WERI-Rb-1 (cell line): Measurements from ENCODE around the gene POMGNT1.

Source experiments
- DNase-seq: peaks from one replicate; pipeline ENCODE4 v3.0.0-alpha.2; 2020
- H3K27ac ChIP-seq: fragments of 250-450 bp; sonication (Bioruptor Pico); 2 replicates; pipeline ENCODE4 v1.5.1; 2020; ENCODE audit warnings: mild to moderate bottlenecking, moderate library complexity
- H3K27me3 ChIP-seq: fragments of 250-450 bp; sonication (Bioruptor Pico); 2 replicates; pipeline ENCODE4 v1.5.1; 2021; ENCODE audit warnings: mild to moderate bottlenecking, low read depth, moderate library complexity; ENCODE audit not compliant: insufficient read depth, severe bottlenecking
- H3K36me3 ChIP-seq: fragments of 250-450 bp; sonication (Bioruptor Pico); 2 replicates; pipeline ENCODE4 v1.5.1; 2020; ENCODE audit warnings: mild to moderate bottlenecking, moderate library complexity
- H3K4me3 ChIP-seq: 2 replicates; pipeline ENCODE4 v1.5.1; 2011; ENCODE audit warnings: low read depth, mild to moderate bottlenecking, control low read depth, low read length
- H3K9me3 ChIP-seq: fragments of 250-450 bp; sonication (Bioruptor Pico); 2 replicates; pipeline ENCODE4 v1.5.1; 2021; ENCODE audit warnings: mild to moderate bottlenecking, moderate library complexity; ENCODE audit not compliant: severe bottlenecking
- TF ChIP-seq, protein P1 (sequence below): IDR thresholded peaks from 2 replicates; pipeline ENCODE4 v1.5.1; 2011; ENCODE audit warnings: low read depth, mild to moderate bottlenecking, control low read depth, inconsistent platforms, low read length

The POMGNT1 gene

DNA sequence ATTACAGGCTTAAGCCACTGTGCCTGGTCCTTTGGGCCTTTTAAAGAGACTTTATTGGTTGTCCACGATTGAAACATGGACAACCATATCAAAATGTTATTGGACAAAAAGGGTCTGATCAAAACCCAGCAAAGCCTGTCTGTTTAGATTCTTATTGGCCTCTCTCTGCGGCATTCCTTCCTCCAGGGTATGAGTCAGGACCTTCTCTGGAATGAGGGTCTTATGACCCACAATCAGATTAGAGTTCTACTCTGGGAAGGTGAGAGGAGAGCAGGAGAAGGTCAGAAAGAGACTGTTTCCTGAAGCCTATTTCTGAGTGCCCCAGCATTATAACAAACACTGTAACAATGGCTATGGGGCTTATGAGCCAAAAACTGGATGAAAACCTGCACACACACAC is 12.8 kb upstream of the POMGNT1 start:
- TF ChIP-seq, protein P1, sequence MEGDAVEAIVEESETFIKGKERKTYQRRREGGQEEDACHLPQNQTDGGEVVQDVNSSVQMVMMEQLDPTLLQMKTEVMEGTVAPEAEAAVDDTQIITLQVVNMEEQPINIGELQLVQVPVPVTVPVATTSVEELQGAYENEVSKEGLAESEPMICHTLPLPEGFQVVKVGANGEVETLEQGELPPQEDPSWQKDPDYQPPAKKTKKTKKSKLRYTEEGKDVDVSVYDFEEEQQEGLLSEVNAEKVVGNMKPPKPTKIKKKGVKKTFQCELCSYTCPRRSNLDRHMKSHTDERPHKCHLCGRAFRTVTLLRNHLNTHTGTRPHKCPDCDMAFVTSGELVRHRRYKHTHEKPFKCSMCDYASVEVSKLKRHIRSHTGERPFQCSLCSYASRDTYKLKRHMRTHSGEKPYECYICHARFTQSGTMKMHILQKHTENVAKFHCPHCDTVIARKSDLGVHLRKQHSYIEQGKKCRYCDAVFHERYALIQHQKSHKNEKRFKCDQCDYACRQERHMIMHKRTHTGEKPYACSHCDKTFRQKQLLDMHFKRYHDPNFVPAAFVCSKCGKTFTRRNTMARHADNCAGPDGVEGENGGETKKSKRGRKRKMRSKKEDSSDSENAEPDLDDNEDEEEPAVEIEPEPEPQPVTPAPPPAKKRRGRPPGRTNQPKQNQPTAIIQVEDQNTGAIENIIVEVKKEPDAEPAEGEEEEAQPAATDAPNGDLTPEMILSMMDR: no peak
- H3K27ac ChIP-seq: no peak overlapping the region
- no peak for DNase-seq
- H3K9me3 ChIP-seq: no peaks in the 10 kb centered on the region
- no peaks in the 10 kb centered on the region for H3K27me3 ChIP-seq
- H3K36me3 ChIP-seq: 0 out of 2 replicates have a peak, but pooled peaks cover 6% of the 10 kb centered on the region
- H3K4me3 ChIP-seq: no peak overlapping the region

DNA sequence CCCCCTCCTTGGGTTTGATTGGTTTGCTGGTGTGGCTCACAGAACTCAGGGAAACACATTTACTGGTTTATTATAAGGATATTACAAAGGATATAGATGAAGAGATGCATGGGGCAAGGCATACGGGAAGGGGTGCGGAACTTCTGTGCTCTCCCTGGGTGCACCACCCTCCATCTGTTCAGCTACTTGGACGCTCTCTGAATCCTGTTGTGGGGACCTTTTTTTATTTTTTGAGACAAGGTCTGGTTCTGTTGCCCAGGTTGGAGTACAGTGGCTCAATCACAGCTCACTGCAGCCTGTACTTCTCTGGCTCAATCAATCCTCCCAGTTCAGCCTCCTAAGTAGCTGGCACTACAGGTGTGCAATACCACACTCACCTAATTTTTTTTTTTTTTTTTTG is 12.3 kb upstream of the POMGNT1 start:
- DNase-seq: no peak
- Histone ChIP-seq H3K9me3 (no peaks in the 10 kb centered on the region), H3K36me3 (0 out of 2 replicates have a peak, but pooled peaks cover 6% of the 10 kb centered on the region), H3K4me3 (no peak overlapping the region), H3K27me3 (no peaks in the 10 kb centered on the region), H3K27ac (no peak overlapping the region)
- TF ChIP-seq, protein P1: no peak

DNA sequence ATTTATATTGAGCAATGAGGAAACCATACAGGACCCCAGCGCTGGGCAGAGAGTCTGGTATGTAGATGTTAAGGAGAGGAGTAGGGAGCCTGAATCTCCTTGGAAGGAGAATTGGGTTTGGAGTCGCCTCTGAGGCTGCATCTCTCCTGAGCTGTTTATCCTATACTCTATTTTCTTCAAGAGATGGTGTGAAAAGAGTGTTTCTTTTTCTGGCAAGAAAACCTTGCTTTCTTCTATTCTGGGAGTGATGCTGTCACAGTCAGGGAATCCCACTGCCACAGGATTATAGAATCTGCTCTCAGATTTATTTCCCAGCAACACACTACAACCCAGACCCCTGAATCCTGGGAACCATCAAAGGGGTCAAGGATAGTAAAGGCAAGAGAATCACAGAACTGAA is 8.2 kb upstream of the POMGNT1 start:
- no peak overlapping the region for H3K4me3 ChIP-seq
- no peak overlapping the region for H3K27ac ChIP-seq
- H3K36me3 ChIP-seq: 0 out of 2 replicates have a peak, but pooled peaks cover 6% of the 10 kb centered on the region
- TF ChIP-seq, protein P1: no peak
- no peaks in the 10 kb centered on the region for H3K9me3 ChIP-seq
- no peaks in the 10 kb centered on the region for H3K27me3 ChIP-seq
- DNase-seq: no peak

DNA sequence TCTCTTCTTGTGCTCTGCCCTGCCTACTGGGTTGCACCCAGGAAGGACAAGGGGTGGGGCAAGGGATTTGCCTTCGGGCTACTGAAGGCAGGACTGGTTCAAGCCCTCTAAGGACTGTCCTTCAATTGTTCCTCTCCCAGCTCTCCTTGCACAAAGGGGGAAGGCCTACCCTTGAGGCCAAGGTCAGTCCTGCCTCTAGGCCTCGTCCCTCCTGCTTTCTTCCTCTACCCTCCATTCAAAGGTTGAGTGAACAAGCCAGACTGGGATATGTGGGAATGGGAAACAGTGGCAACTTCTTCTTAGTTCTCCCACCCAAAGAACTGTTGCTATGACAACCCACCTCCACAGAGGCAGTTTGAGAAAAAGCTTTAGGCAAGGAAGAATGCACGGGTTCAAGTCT is 7.6 kb upstream of the POMGNT1 start:
- Histone ChIP-seq H3K27ac (no peak overlapping the region), H3K4me3 (no peak overlapping the region), H3K27me3 (no peaks in the 10 kb centered on the region), H3K9me3 (no peaks in the 10 kb centered on the region), H3K36me3 (0 out of 2 replicates have a peak, but pooled peaks cover 6% of the 10 kb centered on the region)
- no peak for DNase-seq
- TF ChIP-seq, protein P1: no peak

DNA sequence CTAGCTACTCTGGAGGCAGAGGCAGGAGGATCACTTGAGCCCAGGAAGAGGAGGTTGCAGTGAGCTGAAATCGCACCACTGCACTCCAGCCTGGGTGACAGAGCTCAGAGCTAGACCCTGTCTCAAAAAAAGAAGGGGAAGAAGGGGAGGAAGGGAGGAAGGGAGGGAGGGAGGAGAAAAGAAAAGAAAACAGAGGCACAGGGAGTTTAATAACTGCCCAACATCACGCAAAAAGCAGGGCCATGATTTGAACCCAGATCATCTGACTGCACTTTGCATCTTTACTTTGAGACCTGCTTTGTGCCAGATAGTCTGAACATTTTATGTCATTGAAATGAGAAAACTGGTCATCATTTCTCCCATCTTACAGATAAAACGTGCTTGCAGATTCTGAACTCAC is 6.9 kb upstream of the POMGNT1 start:
- Histone ChIP-seq H3K36me3 (0 out of 2 replicates have a peak, but pooled peaks cover 6% of the 10 kb centered on the region), H3K4me3 (no peak overlapping the region), H3K27me3 (no peaks in the 10 kb centered on the region), H3K9me3 (no peaks in the 10 kb centered on the region), H3K27ac (no peak overlapping the region)
- no peak for DNase-seq
- TF ChIP-seq, protein P1: no peak

DNA sequence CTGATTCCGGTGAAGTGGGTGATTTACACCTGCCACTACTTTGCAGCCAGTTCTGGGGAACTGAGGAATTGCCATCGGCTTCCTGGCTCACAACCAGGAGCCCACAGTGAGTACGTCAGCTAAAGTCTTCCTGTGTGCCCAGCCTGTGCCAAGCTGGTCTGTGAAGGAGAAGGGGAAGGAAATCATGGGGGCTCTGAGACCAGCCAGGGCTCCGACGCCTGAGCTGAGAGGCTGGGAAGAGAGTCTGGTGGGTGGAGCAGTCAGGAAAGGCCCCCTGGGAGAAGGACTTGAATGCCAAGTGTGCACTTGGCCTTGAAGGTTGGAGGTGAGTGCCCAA is 6.1 kb upstream of the POMGNT1 start:
- Histone ChIP-seq H3K27ac (no peak overlapping the region), H3K4me3 (no peak overlapping the region), H3K27me3 (no peaks in the 10 kb centered on the region), H3K9me3 (no peaks in the 10 kb centered on the region), H3K36me3 (0 out of 2 replicates have a peak, but pooled peaks cover 6% of the 10 kb centered on the region)
- DNase-seq: no peak
- TF ChIP-seq, protein P1: no peak
